Parathyroid adenoma (tissue), 2 donors: ENCODE data around the gene CSRP1.

Source experiments
- H2AFZ ChIP-seq: fragments of 300-600 bp; sonication (generic); one replicate; pipeline ENCODE4 v1.7.0; 2017; ENCODE audit warnings: antibody characterized with exemption, mild to moderate bottlenecking
- H3K27ac ChIP-seq: fragments of 300-600 bp; sonication (generic); one replicate; pipeline ENCODE4 v1.7.0; 2017
- H3K27me3 ChIP-seq: fragments of 300-600 bp; sonication (generic); one replicate; pipeline ENCODE4 v1.7.0; 2017; ENCODE audit warnings: low read length; ENCODE audit not compliant: control insufficient read depth, insufficient read depth
- H3K36me3 ChIP-seq: fragments of 300-600 bp; sonication (generic); one replicate; pipeline ENCODE4 v1.7.0; 2017; ENCODE audit warnings: low read length; ENCODE audit not compliant: control insufficient read depth, insufficient read depth
- H3K4me1 ChIP-seq: fragments of 300-600 bp; sonication (generic); one replicate; pipeline ENCODE4 v1.7.0; 2017; ENCODE audit warnings: control low read depth
- H3K4me2 ChIP-seq: fragments of 300-600 bp; sonication (generic); one replicate; pipeline ENCODE4 v1.7.0; 2017; ENCODE audit warnings: low read length
- H3K4me3 ChIP-seq: fragments of 300-600 bp; sonication (generic); one replicate; pipeline ENCODE4 v1.7.0; 2017; ENCODE audit warnings: low read depth, low read length
- H3K79me2 ChIP-seq: fragments of 300-600 bp; sonication (generic); one replicate; pipeline ENCODE4 v1.7.0; 2017; ENCODE audit warnings: control low read depth
- H3K9ac ChIP-seq: fragments of 300-600 bp; sonication (generic); one replicate; pipeline ENCODE4 v1.7.0; 2017; ENCODE audit warnings: mild to moderate bottlenecking
- H3K9me3 ChIP-seq: fragments of 300-600 bp; sonication (generic); one replicate; pipeline ENCODE4 v1.7.0; 2017; ENCODE audit warnings: low read length; ENCODE audit not compliant: control insufficient read depth
- TF ChIP-seq, protein P1 (sequence below): fragments of 300-600 bp; sonication (generic); IDR thresholded peaks from one replicate; pipeline ENCODE4 v1.7.0; 2017; ENCODE audit warnings: antibody characterized with exemption, mild to moderate bottlenecking
- donor health status: primary hyperparathyroidism.

CSRP1 gene

DNA sequence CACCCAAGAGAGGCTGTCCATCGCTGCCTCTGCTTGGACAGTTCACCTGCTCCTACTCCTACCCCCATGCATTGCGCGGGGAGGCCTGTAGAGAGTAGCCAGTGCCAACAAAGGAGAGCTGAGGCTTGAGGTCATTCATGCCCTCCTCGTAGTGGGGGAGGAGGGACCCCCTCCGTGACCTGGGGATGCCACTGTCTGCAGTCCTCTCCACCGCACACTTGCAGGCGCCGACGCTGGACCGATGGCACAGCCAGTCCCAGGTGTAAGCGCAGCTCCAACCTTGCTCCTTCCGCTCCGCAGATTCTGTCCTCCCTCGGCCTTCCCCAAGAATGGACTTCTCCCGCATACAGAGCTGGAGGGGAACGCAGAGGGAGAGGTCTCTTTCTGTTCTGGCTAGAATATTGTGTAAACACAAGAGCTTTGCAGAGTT is 37.3 kb downstream of the CSRP1 start:
- Histone ChIP-seq H3K4me2 (peak overlapping the region; percentile 87), H2AFZ (peak overlapping the region; percentile 82), H3K36me3 (no peaks in the 10 kb centered on the region), H3K9me3 (no peaks in the 10 kb centered on the region), H3K79me2 (no peaks in the 10 kb centered on the region), H3K27me3 (no peaks in the 10 kb centered on the region), H3K27ac (peak overlapping the region; percentile 90), H3K4me1 (no peaks in the 10 kb centered on the region), H3K9ac (no peak overlapping the region), H3K4me3 (peak overlapping the region; percentile 75)
- TF ChIP-seq, protein P1, sequence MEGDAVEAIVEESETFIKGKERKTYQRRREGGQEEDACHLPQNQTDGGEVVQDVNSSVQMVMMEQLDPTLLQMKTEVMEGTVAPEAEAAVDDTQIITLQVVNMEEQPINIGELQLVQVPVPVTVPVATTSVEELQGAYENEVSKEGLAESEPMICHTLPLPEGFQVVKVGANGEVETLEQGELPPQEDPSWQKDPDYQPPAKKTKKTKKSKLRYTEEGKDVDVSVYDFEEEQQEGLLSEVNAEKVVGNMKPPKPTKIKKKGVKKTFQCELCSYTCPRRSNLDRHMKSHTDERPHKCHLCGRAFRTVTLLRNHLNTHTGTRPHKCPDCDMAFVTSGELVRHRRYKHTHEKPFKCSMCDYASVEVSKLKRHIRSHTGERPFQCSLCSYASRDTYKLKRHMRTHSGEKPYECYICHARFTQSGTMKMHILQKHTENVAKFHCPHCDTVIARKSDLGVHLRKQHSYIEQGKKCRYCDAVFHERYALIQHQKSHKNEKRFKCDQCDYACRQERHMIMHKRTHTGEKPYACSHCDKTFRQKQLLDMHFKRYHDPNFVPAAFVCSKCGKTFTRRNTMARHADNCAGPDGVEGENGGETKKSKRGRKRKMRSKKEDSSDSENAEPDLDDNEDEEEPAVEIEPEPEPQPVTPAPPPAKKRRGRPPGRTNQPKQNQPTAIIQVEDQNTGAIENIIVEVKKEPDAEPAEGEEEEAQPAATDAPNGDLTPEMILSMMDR: no peak

DNA sequence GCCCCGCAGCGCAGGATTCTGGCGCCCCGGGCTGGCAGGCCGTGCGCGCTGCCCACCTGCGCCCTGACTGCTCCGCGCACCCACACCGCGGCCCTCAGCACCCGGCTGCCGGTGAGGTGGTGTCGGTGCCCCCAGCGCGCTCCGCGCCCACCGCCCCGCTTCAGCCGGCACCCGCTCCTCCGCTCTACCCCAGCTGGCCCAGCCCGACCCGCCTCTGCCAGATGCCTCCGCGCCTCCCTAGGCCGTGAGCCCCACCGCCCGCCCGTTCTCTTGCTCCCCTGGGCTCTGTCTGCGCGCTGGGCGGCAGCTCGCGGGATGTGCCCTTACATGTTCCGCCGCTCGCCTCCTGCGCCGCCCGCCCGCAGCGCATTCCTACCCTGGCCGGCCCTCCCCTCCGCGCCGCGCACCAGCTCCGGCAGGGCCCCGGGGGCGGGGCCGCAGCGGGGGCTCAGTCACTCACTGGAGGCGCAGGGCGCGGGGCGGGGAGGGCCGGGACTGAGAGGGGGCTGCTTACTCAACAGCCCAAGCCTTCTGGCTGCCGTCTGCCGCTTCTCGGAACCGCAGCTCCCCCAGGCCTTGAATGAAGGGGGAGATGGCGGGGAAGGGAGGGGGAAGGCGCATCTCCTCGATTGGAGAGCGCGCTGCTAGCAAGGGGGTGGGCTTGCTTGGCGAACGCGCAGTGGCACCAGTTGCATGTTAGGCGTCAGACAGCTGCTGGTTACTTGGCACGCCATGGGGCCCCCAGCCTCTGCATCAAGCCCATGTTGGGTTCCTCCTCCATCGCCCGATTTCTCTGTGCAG is 37.9 kb downstream of the CSRP1 start, which contains the start of gene PHLDA3:
Gene PHLDA3 (minus strand): TSS at position 345 of the 801 bp plus-strand sequence. CDS start 402 bp downstream, outside the sequence.
- Histone ChIP-seq H3K27me3 (no peaks in the 10 kb centered on the region), H3K4me2 (peak within 1 kb of the TSS; percentile 87), H3K79me2 (no peaks in the 10 kb centered on the region), H3K9ac (peak within 1 kb of the TSS; percentile 84), H3K9me3 (no peaks in the 10 kb centered on the region), H3K4me3 (peak within 1 kb of the TSS; percentile 75), H3K4me1 (no peaks in the 10 kb centered on the region), H3K36me3 (no peaks in the 10 kb centered on the region), H2AFZ (peak within 1 kb of the TSS; percentile 82), H3K27ac (peak within 1 kb of the TSS; percentile 90)
- TF ChIP-seq, protein P1: no peak

DNA sequence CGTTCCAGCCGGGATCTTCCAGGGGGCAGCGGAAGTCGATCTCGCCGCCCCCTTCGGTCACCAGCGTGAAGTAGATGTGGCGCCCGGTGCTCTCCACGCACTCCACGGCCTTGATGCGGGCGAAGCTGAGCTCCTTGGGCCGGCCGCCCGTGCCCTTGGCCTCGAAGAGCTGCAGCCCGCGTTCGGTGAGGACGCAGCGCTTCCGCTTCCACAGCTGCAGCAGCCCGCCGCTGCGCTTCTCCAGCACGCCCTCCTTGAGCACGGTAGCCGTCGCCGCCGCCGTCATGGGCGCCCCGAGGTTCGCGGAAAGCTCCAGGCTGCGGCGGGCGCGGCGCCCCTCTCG is 38.5 kb downstream of the CSRP1 start:
- peak overlapping the region; percentile 82 for H2AFZ ChIP-seq
- H3K9me3 ChIP-seq: no peaks in the 10 kb centered on the region
- no peaks in the 10 kb centered on the region for H3K79me2 ChIP-seq
- peak overlapping the region; percentile 84 for H3K9ac ChIP-seq
- H3K4me1 ChIP-seq: no peaks in the 10 kb centered on the region
- peak overlapping the region; percentile 90 for H3K27ac ChIP-seq
- TF ChIP-seq, protein P1: no peak
- H3K4me2 ChIP-seq: peak overlapping the region; percentile 87
- peak overlapping the region; percentile 75 for H3K4me3 ChIP-seq
- H3K27me3 ChIP-seq: no peaks in the 10 kb centered on the region
- no peaks in the 10 kb centered on the region for H3K36me3 ChIP-seq

DNA sequence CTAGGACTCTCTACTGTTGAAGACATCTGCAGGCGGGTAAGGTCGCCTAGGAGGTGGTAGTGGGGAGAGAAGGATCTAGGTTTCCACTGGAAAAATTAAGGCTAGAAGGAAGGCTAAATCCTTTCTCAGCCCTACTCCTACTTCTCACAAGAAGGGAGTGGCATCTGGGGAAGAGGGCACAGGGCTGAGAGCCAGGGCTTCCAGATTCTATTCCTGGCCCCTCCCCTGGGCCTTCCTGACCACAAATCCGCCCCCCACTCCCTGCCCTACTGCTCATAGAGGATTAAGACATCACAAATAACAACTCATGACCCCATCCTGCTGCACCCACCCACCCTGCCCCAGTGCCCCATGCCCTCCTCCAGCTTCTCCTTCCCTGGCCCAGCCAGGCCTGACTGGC is 40.4 kb downstream of the CSRP1 start:
- Histone ChIP-seq H3K4me3 (no peak overlapping the region), H3K4me2 (no peak overlapping the region), H3K27ac (no peak overlapping the region), H3K79me2 (no peaks in the 10 kb centered on the region), H3K9ac (no peak overlapping the region), H3K4me1 (no peaks in the 10 kb centered on the region), H3K9me3 (no peaks in the 10 kb centered on the region), H3K36me3 (no peaks in the 10 kb centered on the region), H2AFZ (no peak overlapping the region), H3K27me3 (no peaks in the 10 kb centered on the region)
- TF ChIP-seq, protein P1: no peak
